Endothelial cell (in vitro differentiated cells): ENCODE results near the gene CYP2C8. TPM values are rescaled to one million over a fixed set of nuclear protein-coding genes. Genes with fewer than 3 reads are reported as not detected.

ENCODE experiments used
- DNase-seq: peaks from one replicate; pipeline ENCODE4 v3.0.0; 2021; ENCODE audit warnings: low spot score
- H3K27ac Mint-ChIP-seq: one replicate; pipeline ENCODE4 v1.8.0; 2021; ENCODE audit warnings: mixed read lengths, inconsistent platforms; ENCODE audit not compliant: unreplicated experiment
- H3K27me3 Mint-ChIP-seq: one replicate; pipeline ENCODE4 v1.8.0; 2021; ENCODE audit warnings: mild to moderate bottlenecking, moderate library complexity, mixed read lengths, inconsistent platforms; ENCODE audit not compliant: unreplicated experiment
- H3K36me3 Mint-ChIP-seq: one replicate; pipeline ENCODE4 v1.8.0; 2021; ENCODE audit warnings: mild to moderate bottlenecking, low read depth, mixed read lengths, inconsistent platforms; ENCODE audit not compliant: unreplicated experiment
- H3K4me1 Mint-ChIP-seq: one replicate; pipeline ENCODE4 v1.8.0; 2021; ENCODE audit warnings: mild to moderate bottlenecking, mixed read lengths, inconsistent platforms; ENCODE audit not compliant: unreplicated experiment
- H3K4me3 Mint-ChIP-seq: one replicate; pipeline ENCODE4 v1.8.0; 2021; ENCODE audit warnings: mild to moderate bottlenecking, mixed read lengths, inconsistent platforms; ENCODE audit not compliant: unreplicated experiment
- H3K9me3 Mint-ChIP-seq: one replicate; pipeline ENCODE4 v1.8.0; 2021; ENCODE audit warnings: mixed read lengths, inconsistent platforms; ENCODE audit not compliant: unreplicated experiment
- CTCF ChIP-seq: fragments of 200-600 bp; sonication (generic); IDR thresholded peaks from one replicate; pipeline ENCODE4 v1.5.0; 2021; ENCODE audit warnings: antibody characterized with exemption; ENCODE audit not compliant: unreplicated experiment
- total RNA-seq: library from RNA; stranded (reverse); fragmentation: NEBNext Ultra II Directional; extraction: Animal tissue kit (Norgen Biotek cat#: 25700); gene quantifications from one replicate; pipeline ENCODE4 v1.2.1, GENCODE V29; 2021; ENCODE audit not compliant: unreplicated experiment

Gene CYP2C8
- total RNA-seq, 1 donor from 2014 or later: 0.87 TPM

- no peak overlapping the region for H3K4me3 Mint-ChIP-seq
Observed at GRCh38 chr10:95026461-95026860, 42.8 kb downstream of the CYP2C8 start.

GRCh38 chr10:94997741-94998174, 71.5 kb downstream of the CYP2C8 start:
- Mint-ChIP-seq H3K27me3 (no peaks in the 10 kb centered on the region), H3K27ac (no peak overlapping the region), H3K9me3 (no peaks in the 10 kb centered on the region), H3K4me1 (peaks cover 2% of the 10 kb centered on the region), H3K4me3 (no peak overlapping the region), H3K36me3 (no peaks in the 10 kb centered on the region)
- no peak for TF ChIP-seq CTCF
- no peak for DNase-seq

More at GRCh38 chr10:95026461-95026860, 42.8 kb downstream of the CYP2C8 start:
- no peak for DNase-seq
- H3K27me3 Mint-ChIP-seq: no peaks in the 10 kb centered on the region
- H3K27ac Mint-ChIP-seq: no peak overlapping the region
- TF ChIP-seq CTCF: no peak
- H3K9me3 Mint-ChIP-seq: no peaks in the 10 kb centered on the region
- H3K4me1 Mint-ChIP-seq: peaks cover under 1% of the 10 kb centered on the region
- no peaks in the 10 kb centered on the region for H3K36me3 Mint-ChIP-seq

- Mint-ChIP-seq H3K4me3 (no peak overlapping the region), H3K27ac (no peak overlapping the region), H3K4me1 (no peaks in the 10 kb centered on the region), H3K36me3 (peaks cover 5% of the 10 kb centered on the region), H3K9me3 (peaks cover 12% of the 10 kb centered on the region), H3K27me3 (no peaks in the 10 kb centered on the region)
- no peak for TF ChIP-seq CTCF
- no peak for DNase-seq
Observed at GRCh38 chr10:94992811-94993210, 76.5 kb downstream of the CYP2C8 start.

- Mint-ChIP-seq H3K9me3 (peaks cover 12% of the 10 kb centered on the region), H3K27ac (no peak overlapping the region), H3K27me3 (no peaks in the 10 kb centered on the region), H3K4me1 (no peaks in the 10 kb centered on the region), H3K36me3 (peaks cover 5% of the 10 kb centered on the region), H3K4me3 (no peak overlapping the region)
- TF ChIP-seq CTCF: no peak
- DNase-seq: no peak
Observed at GRCh38 chr10:94991243-94991888, 77.9 kb downstream of the CYP2C8 start.

- no peak for DNase-seq
- no peak for TF ChIP-seq CTCF
- Mint-ChIP-seq H3K36me3 (peaks cover 5% of the 10 kb centered on the region), H3K9me3 (peaks cover 12% of the 10 kb centered on the region), H3K27me3 (no peaks in the 10 kb centered on the region), H3K27ac (no peak overlapping the region), H3K4me1 (peaks cover 2% of the 10 kb centered on the region), H3K4me3 (no peak overlapping the region)
Observed at GRCh38 chr10:94989192-94989591, 80.1 kb downstream of the CYP2C8 start.
